ENCODE results near the gene HM13.

HM13 gene

DNA sequence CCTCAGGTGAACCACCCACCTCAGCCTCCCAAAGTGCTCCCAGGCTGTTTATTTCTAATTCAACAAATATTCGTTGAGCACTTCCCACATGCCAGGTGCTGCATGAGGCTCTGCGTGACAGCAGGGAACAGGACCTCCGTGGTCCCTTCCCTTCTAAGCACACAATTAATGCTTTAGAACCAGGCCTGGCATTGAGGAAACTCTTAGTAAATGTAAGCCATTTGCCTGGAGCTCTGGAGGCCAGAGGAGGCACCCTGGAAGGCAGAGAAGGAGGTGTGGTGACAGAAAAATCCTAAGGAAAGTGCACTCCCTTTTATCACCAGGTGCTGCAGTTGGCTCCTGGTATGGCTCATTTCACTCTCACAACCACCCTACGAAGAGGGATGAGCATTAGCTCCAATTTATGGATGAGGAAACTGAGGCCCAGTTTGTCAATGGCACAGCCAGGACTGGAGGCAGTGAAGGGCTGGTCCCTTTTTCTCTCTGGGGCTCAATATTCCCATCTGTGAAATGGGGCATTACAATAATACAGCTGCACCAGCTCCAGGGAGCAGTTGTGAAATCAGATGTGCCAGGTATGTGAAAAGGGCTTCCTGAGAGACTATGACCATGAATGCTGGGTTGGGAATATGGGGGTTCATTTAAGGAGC lies 82.7 kb downstream of the HM13 start:
- H3K4me1 ChIP-seq (ENCODE audit: control insufficient read depth, insufficient read depth, low read length) = peaks cover 13% of the 10 kb centered on the region
- no peaks in the 10 kb centered on the region for H3K36me3 ChIP-seq (ENCODE audit: control insufficient read depth, insufficient read depth, low read length)
- H3K27me3 ChIP-seq (ENCODE audit: control insufficient read depth, insufficient read depth, low read length, poor library complexity, severe bottlenecking) = no peaks in the 10 kb centered on the region
- H3K9me3 ChIP-seq (ENCODE audit: control insufficient read depth, low read length) = no peaks in the 10 kb centered on the region
- WGBS, 2 experiments = 53 to 59% methylated on average over 4 of the region's 4 CpGs
- no peak overlapping the region for H3K4me3 ChIP-seq (ENCODE audit: insufficient read depth, low read depth, low read length)
- H3K27ac ChIP-seq (ENCODE audit: insufficient read depth, low read depth, low read length, poor library complexity, severe bottlenecking) = no peak overlapping the region

GRCh38 chr20:31597481-31597855 lies 83.2 kb downstream of the HM13 start:
- no peaks in the 10 kb centered on the region for H3K9me3 ChIP-seq (ENCODE audit: control insufficient read depth, low read length)
- H3K27me3 ChIP-seq (ENCODE audit: control insufficient read depth, insufficient read depth, low read length, poor library complexity, severe bottlenecking) = no peaks in the 10 kb centered on the region
- H3K4me1 ChIP-seq (ENCODE audit: control insufficient read depth, insufficient read depth, low read length) = peaks cover 13% of the 10 kb centered on the region
- no peaks in the 10 kb centered on the region for H3K36me3 ChIP-seq (ENCODE audit: control insufficient read depth, insufficient read depth, low read length)
- no peak overlapping the region for H3K27ac ChIP-seq (ENCODE audit: insufficient read depth, low read depth, low read length, poor library complexity, severe bottlenecking)
- 92 to 97% methylated on average over 2 of the region's 2 CpGs for WGBS, 2 experiments
- no peak overlapping the region for H3K4me3 ChIP-seq (ENCODE audit: insufficient read depth, low read depth, low read length)

DNA sequence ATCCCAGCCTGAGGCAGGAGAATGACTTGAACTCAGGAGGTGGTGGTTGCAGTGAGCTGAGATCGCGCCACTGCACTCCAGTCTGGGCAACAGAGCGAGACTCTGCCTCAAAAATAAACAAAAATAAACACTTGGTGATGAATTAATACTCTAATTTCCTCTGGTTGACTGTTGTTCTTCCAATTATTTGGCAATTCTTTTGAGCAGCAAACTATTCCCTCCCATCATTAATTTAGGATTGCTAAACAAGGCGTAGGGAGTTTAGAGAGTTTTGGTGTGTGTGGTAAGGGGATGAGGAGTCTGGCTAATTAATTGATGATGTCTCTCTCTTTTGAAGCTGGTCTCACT lies 88.2 kb downstream of the HM13 start:
- Histone ChIP-seq H3K9me3 (ENCODE audit: control insufficient read depth, low read length) (no peaks in the 10 kb centered on the region), H3K27me3 (ENCODE audit: control insufficient read depth, insufficient read depth, low read length, poor library complexity, severe bottlenecking) (peaks cover 21% of the 10 kb centered on the region), H3K4me3 (ENCODE audit: insufficient read depth, low read depth, low read length) (no peak overlapping the region), H3K36me3 (ENCODE audit: control insufficient read depth, insufficient read depth, low read length) (no peaks in the 10 kb centered on the region), H3K27ac (ENCODE audit: insufficient read depth, low read depth, low read length, poor library complexity, severe bottlenecking) (peak overlapping the region; percentile 55), H3K4me1 (ENCODE audit: control insufficient read depth, insufficient read depth, low read length) (peaks cover 12% of the 10 kb centered on the region)
- 86 to 93% methylated on average over 4 of the region's 4 CpGs for WGBS, 2 experiments

DNA sequence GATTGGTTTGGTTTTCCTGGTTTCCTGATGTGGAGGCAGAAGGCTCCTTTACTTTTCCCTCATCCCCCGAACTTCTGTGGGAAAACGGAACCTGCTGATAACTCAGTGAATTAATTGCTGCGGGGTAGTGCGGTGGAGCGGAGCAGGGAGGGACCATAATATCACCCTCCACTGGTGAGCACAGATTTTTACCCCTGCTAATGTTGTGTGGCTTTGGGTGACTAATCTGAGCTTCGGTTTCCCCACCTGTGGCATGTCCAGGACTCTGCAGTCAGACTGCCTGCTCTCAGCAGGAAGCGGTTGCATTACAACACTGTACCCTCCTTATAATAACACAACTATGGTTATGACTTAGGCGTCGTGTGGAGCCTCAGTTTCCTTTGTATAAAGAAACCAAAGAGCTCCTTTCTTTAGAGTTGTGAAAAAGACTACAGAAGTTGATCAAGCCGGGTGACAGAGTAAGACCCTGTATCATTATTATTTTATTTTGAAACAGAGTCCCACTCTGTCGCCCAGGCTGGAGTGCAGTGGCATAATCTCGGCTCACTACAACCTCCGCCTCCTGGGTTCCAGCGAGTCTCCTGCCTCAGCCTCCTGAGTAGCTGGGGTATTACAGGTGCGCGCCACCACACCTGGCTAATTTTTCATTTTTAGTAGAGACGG lies 88.7 kb downstream of the HM13 start:
- Histone ChIP-seq H3K4me3 (ENCODE audit: insufficient read depth, low read depth, low read length) (no peak overlapping the region), H3K27me3 (ENCODE audit: control insufficient read depth, insufficient read depth, low read length, poor library complexity, severe bottlenecking) (peaks cover 26% of the 10 kb centered on the region), H3K27ac (ENCODE audit: insufficient read depth, low read depth, low read length, poor library complexity, severe bottlenecking) (peak overlapping the region; percentile 55), H3K9me3 (ENCODE audit: control insufficient read depth, low read length) (no peaks in the 10 kb centered on the region), H3K4me1 (ENCODE audit: control insufficient read depth, insufficient read depth, low read length) (peaks cover 17% of the 10 kb centered on the region), H3K36me3 (ENCODE audit: control insufficient read depth, insufficient read depth, low read length) (no peaks in the 10 kb centered on the region)
- 84% methylated on average over 17 of the region's 17 CpGs for WGBS, 2 experiments

- Histone ChIP-seq H3K27ac (ENCODE audit: insufficient read depth, low read depth, low read length, poor library complexity, severe bottlenecking) (peak overlapping the region; percentile 99), H3K27me3 (ENCODE audit: control insufficient read depth, insufficient read depth, low read length, poor library complexity, severe bottlenecking) (peaks cover 35% of the 10 kb centered on the region), H3K36me3 (ENCODE audit: control insufficient read depth, insufficient read depth, low read length) (no peaks in the 10 kb centered on the region), H3K4me1 (ENCODE audit: control insufficient read depth, insufficient read depth, low read length) (peaks cover 24% of the 10 kb centered on the region), H3K9me3 (ENCODE audit: control insufficient read depth, low read length) (no peaks in the 10 kb centered on the region), H3K4me3 (ENCODE audit: insufficient read depth, low read depth, low read length) (peak overlapping the region; percentile 81)
- 13% methylated on average over 43 of the region's 43 CpGs for WGBS, 2 experiments
Observed at GRCh38 chr20:31603822-31604566, 89.8 kb downstream of the HM13 start.

- Histone ChIP-seq H3K36me3 (ENCODE audit: control insufficient read depth, insufficient read depth, low read length) (no peaks in the 10 kb centered on the region), H3K9me3 (ENCODE audit: control insufficient read depth, low read length) (no peaks in the 10 kb centered on the region), H3K27me3 (ENCODE audit: control insufficient read depth, insufficient read depth, low read length, poor library complexity, severe bottlenecking) (peaks cover 39% of the 10 kb centered on the region), H3K4me1 (ENCODE audit: control insufficient read depth, insufficient read depth, low read length) (peaks cover 24% of the 10 kb centered on the region), H3K4me3 (ENCODE audit: insufficient read depth, low read depth, low read length) (peak overlapping the region; percentile 81), H3K27ac (ENCODE audit: insufficient read depth, low read depth, low read length, poor library complexity, severe bottlenecking) (peak overlapping the region; percentile 99)
- WGBS, 2 experiments = 6 to 9% methylated on average over 14 of the region's 14 CpGs
Observed at GRCh38 chr20:31604567-31605030, 90.4 kb downstream of the HM13 start.

- peak within 1 kb of the TSS; percentile 81 for H3K4me3 ChIP-seq (ENCODE audit: insufficient read depth, low read depth, low read length)
- H3K36me3 ChIP-seq (ENCODE audit: control insufficient read depth, insufficient read depth, low read length) = no peaks in the 10 kb centered on the region
- peaks cover 24% of the 10 kb centered on the region for H3K4me1 ChIP-seq (ENCODE audit: control insufficient read depth, insufficient read depth, low read length)
- H3K27me3 ChIP-seq (ENCODE audit: control insufficient read depth, insufficient read depth, low read length, poor library complexity, severe bottlenecking) = peaks cover 39% of the 10 kb centered on the region
- H3K27ac ChIP-seq (ENCODE audit: insufficient read depth, low read depth, low read length, poor library complexity, severe bottlenecking) = peak within 1 kb of the TSS; percentile 99
- H3K9me3 ChIP-seq (ENCODE audit: control insufficient read depth, low read length) = no peaks in the 10 kb centered on the region
- WGBS, 2 experiments = 0 to 1% methylated on average over 74 of the region's 74 CpGs
Observed at GRCh38 chr20:31605031-31605901, 91.0 kb downstream of the HM13 start, which contains the start of gene ID1. TSS of gene ID1 (plus strand) at chr20:31605289. CDS start at chr20:31605388, 99 bp downstream.

- Histone ChIP-seq H3K27ac (ENCODE audit: insufficient read depth, low read depth, low read length, poor library complexity, severe bottlenecking) (peak overlapping the region; percentile 19), H3K4me3 (ENCODE audit: insufficient read depth, low read depth, low read length) (peak overlapping the region; percentile 81), H3K27me3 (ENCODE audit: control insufficient read depth, insufficient read depth, low read length, poor library complexity, severe bottlenecking) (peaks cover 39% of the 10 kb centered on the region), H3K36me3 (ENCODE audit: control insufficient read depth, insufficient read depth, low read length) (no peaks in the 10 kb centered on the region), H3K4me1 (ENCODE audit: control insufficient read depth, insufficient read depth, low read length) (peaks cover 24% of the 10 kb centered on the region), H3K9me3 (ENCODE audit: control insufficient read depth, low read length) (no peaks in the 10 kb centered on the region)
- 0 to 1% methylated on average over 39 of the region's 39 CpGs for WGBS, 2 experiments
Observed at GRCh38 chr20:31605902-31606803, 91.9 kb downstream of the HM13 start.

Measured in ectodermal cell (in vitro differentiated cells).